Glomerular endothelial cell (primary cell): Measurements from ENCODE around the gene AJM1. TPM values are rescaled to one million over a fixed set of nuclear protein-coding genes. Genes with fewer than 3 reads are reported as not detected.
A peak's percentile ranks its signal among the peaks of the same experiment; 100 is the strongest.
"Not testable (repeated sequence)": the region's sequence is repeated elsewhere in the genome, so short reads cannot be mapped to it uniquely, and the experiment has no call there.

ENCODE experiments used
- DNase-seq: peaks from one replicate; pipeline ENCODE4 v3.0.0-alpha.2; 2011; ENCODE audit warnings: low read depth, low spot score; ENCODE audit errors: extremely low read depth
- total RNA-seq: library from RNA; depleted of rRNA; stranded (reverse); fragments of >200 nt; gene quantifications from 2 replicates; pipeline ENCODE4 v1.2.3, GENCODE V29; 2015

Gene AJM1
- total RNA-seq, 1 donor from 2014 or later: 1.6 TPM

- DNase-seq: no peak
Measured at GRCh38 chr9:136865768-136866103, 23.5 kb downstream of the AJM1 start.

- not testable (repeated sequence) for DNase-seq
Measured at GRCh38 chr9:136866898-136867421, 24.7 kb downstream of the AJM1 start.

GRCh38 chr9:136867480-136867879 is 25.2 kb downstream of the AJM1 start:
- DNase-seq: no peak

- no peak for DNase-seq
Measured at GRCh38 chr9:136867917-136868316, 25.6 kb downstream of the AJM1 start.

GRCh38 chr9:136868644-136869043 is 26.4 kb downstream of the AJM1 start:
- no peak for DNase-seq

- not testable (repeated sequence) for DNase-seq
Measured at GRCh38 chr9:136869611-136870010, 27.3 kb downstream of the AJM1 start.

- DNase-seq: no peak
Measured at GRCh38 chr9:136875155-136875554, 32.9 kb downstream of the AJM1 start.

GRCh38 chr9:136876476-136876875 is 34.2 kb downstream of the AJM1 start:
- no peak for DNase-seq

- DNase-seq: no peak
Measured at GRCh38 chr9:136880651-136881050, 38.4 kb downstream of the AJM1 start.

- no peak for DNase-seq
Measured at GRCh38 chr9:136881691-136882108, 39.4 kb downstream of the AJM1 start.

- no peak for DNase-seq
Measured at GRCh38 chr9:136882109-136882946, 40.0 kb downstream of the AJM1 start.

GRCh38 chr9:136882947-136883283 is 40.6 kb downstream of the AJM1 start:
- not testable (repeated sequence) for DNase-seq

- not testable (repeated sequence) for DNase-seq
Measured at GRCh38 chr9:136883670-136884069, 41.4 kb downstream of the AJM1 start.

- DNase-seq: peak; percentile 85
Measured at GRCh38 chr9:136885950-136886578, 43.8 kb downstream of the AJM1 start, which contains the start of gene TRAF2. Gene TRAF2, plus strand, starts transcription at chr9:136886516. Its CDS starts 12,225 bp downstream, at chr9:136898741.

GRCh38 chr9:136886610-136887597 is 44.6 kb downstream of the AJM1 start:
- DNase-seq: no peak

GRCh38 chr9:136888454-136888853 is 46.2 kb downstream of the AJM1 start:
- no peak for DNase-seq

GRCh38 chr9:136889858-136890257 is 47.6 kb downstream of the AJM1 start:
- DNase-seq: no peak

- no peak for DNase-seq
Measured at GRCh38 chr9:136890661-136891060, 48.4 kb downstream of the AJM1 start.
